Karpas-422 (cell line): Measurements from ENCODE around the gene NUDT8. TPM values are rescaled to one million over a fixed set of nuclear protein-coding genes. Genes with fewer than 3 reads are reported as not detected.
"Not testable (repeated sequence)": the region's sequence is repeated elsewhere in the genome, so short reads cannot be mapped to it uniquely, and the experiment has no call there.

Experiments used
- DNase-seq: peaks from one replicate; pipeline ENCODE4 v3.0.0-alpha.2; 2015
- H2AFZ ChIP-seq: fragments of 200-600 bp; sonication (generic); 2 replicates; pipeline ENCODE4 v1.6.1; 2014; ENCODE audit warnings: antibody characterized with exemption, low read length, mixed read lengths
- H3K27ac ChIP-seq: fragments of 200-600 bp; sonication (generic); 2 replicates; pipeline ENCODE4 v1.5.1; 2014; ENCODE audit warnings: mild to moderate bottlenecking, low read length, moderate library complexity
- H3K27me3 ChIP-seq: fragments of 200-600 bp; sonication (generic); 2 replicates; pipeline ENCODE4 v1.6.1; 2014; ENCODE audit warnings: low read length, mixed read lengths
- H3K36me3 ChIP-seq: fragments of 200-600 bp; sonication (generic); 2 replicates; pipeline ENCODE4 v1.6.1; 2014; ENCODE audit warnings: low read length, mixed read lengths; ENCODE audit not compliant: insufficient read depth
- H3K4me1 ChIP-seq: fragments of 200-600 bp; sonication (generic); 2 replicates; pipeline ENCODE4 v1.6.1; 2014; ENCODE audit warnings: mild to moderate bottlenecking, low read length, mixed read lengths
- H3K4me2 ChIP-seq: fragments of 200-600 bp; sonication (generic); 2 replicates; pipeline ENCODE4 v1.6.1; 2014; ENCODE audit warnings: low read length, low read depth, mild to moderate bottlenecking; ENCODE audit not compliant: poor library complexity, severe bottlenecking
- H3K4me3 ChIP-seq: fragments of 200-600 bp; sonication (generic); 2 replicates; pipeline ENCODE4 v1.5.1; 2014; ENCODE audit warnings: mild to moderate bottlenecking, antibody characterized with exemption, low read length, mixed read lengths
- H3K79me2 ChIP-seq: fragments of 200-600 bp; sonication (generic); 2 replicates; pipeline ENCODE4 v1.6.1; 2014; ENCODE audit warnings: mild to moderate bottlenecking, low read length, mixed read lengths
- H3K9ac ChIP-seq: fragments of 200-600 bp; sonication (generic); 2 replicates; pipeline ENCODE4 v1.6.0; 2014; ENCODE audit warnings: low read length
- H3K9me2 ChIP-seq: fragments of 200-600 bp; sonication (generic), shearing (Covaris generic); replicated peaks from 2 replicates; pipeline ENCODE4 v1.6.0; 2014; ENCODE audit warnings: mild to moderate bottlenecking, low read length, moderate library complexity; ENCODE audit not compliant: insufficient read depth
- H3K9me3 ChIP-seq: fragments of 300-700, 200-600 bp; sonication (generic); 2 replicates; pipeline ENCODE4 v1.6.1; 2014; ENCODE audit warnings: low read length, mixed read lengths
- H4K20me1 ChIP-seq: fragments of 200-600 bp; sonication (generic); 2 replicates; pipeline ENCODE4 v1.6.1; 2014; ENCODE audit warnings: mild to moderate bottlenecking, antibody characterized with exemption, low read length, low read depth; ENCODE audit not compliant: insufficient read depth
- total RNA-seq: library from RNA; depleted of rRNA; stranded (reverse); fragments of >200 nt; shearing (Covaris generic); gene quantifications from 2 replicates; pipeline ENCODE4 v1.2.3, GENCODE V29; 2014; ENCODE audit warnings: low replicate concordance

Gene NUDT8
- total RNA-seq, 1 experiment from 2014 or later = 10.4 TPM

GRCh38 chr11:67663532-67664212 is 33.9 kb upstream of the NUDT8 start:
- H3K4me1 ChIP-seq = peaks cover 40% of the 10 kb centered on the region
- H3K79me2 ChIP-seq = no peaks in the 10 kb centered on the region
- no peaks in the 10 kb centered on the region for H3K9me2 ChIP-seq

GRCh38 chr11:67662835-67663531 is 33.2 kb upstream of the NUDT8 start:
- H3K36me3 ChIP-seq = no peaks in the 10 kb centered on the region
- no peak for DNase-seq
- H4K20me1 ChIP-seq = no peaks in the 10 kb centered on the region

More at GRCh38 chr11:67663532-67664212, 33.9 kb upstream of the NUDT8 start:
- Histone ChIP-seq H3K4me2 (no peak overlapping the region), H3K27me3 (no peaks in the 10 kb centered on the region), H2AFZ (no peak overlapping the region), H3K36me3 (no peaks in the 10 kb centered on the region), H3K9me3 (no peaks in the 10 kb centered on the region), H3K27ac (no peak overlapping the region), H4K20me1 (no peaks in the 10 kb centered on the region), H3K9ac (no peak overlapping the region), H3K4me3 (no peak overlapping the region)
- no peak for DNase-seq

GRCh38 chr11:67662142-67662834 is 32.6 kb upstream of the NUDT8 start:
- no peak overlapping the region for H2AFZ ChIP-seq
- no peak overlapping the region for H3K27ac ChIP-seq
- no peaks in the 10 kb centered on the region for H3K27me3 ChIP-seq
- no peak overlapping the region for H3K4me2 ChIP-seq
- H3K9ac ChIP-seq = no peak overlapping the region
- peaks cover 29% of the 10 kb centered on the region for H3K4me1 ChIP-seq
- H3K9me3 ChIP-seq = no peaks in the 10 kb centered on the region; the same call in 1 of the 2 replicates
- H3K36me3 ChIP-seq = no peaks in the 10 kb centered on the region
- DNase-seq = no peak
- no peak overlapping the region for H3K4me3 ChIP-seq
- H3K79me2 ChIP-seq = no peaks in the 10 kb centered on the region
- no peaks in the 10 kb centered on the region for H3K9me2 ChIP-seq
- H4K20me1 ChIP-seq = no peaks in the 10 kb centered on the region

More at GRCh38 chr11:67662835-67663531, 33.2 kb upstream of the NUDT8 start:
- Histone ChIP-seq H3K9me3 (no peaks in the 10 kb centered on the region), H3K9me2 (no peaks in the 10 kb centered on the region), H3K79me2 (no peaks in the 10 kb centered on the region), H3K4me2 (no peak overlapping the region), H3K27me3 (no peaks in the 10 kb centered on the region), H3K4me3 (no peak overlapping the region), H3K9ac (no peak overlapping the region), H3K27ac (no peak overlapping the region), H2AFZ (no peak overlapping the region), H3K4me1 (peaks cover 35% of the 10 kb centered on the region)

- not testable (repeated sequence) for DNase-seq, H3K27me3 ChIP-seq
Observed at GRCh38 chr11:67660752-67661151, 31.0 kb upstream of the NUDT8 start.

GRCh38 chr11:67659651-67660165 is 30.0 kb upstream of the NUDT8 start:
- H3K4me3 ChIP-seq, H3K79me2 ChIP-seq, H3K27ac ChIP-seq, H3K4me2 ChIP-seq, DNase-seq, H4K20me1 ChIP-seq, H3K9ac ChIP-seq, H2AFZ ChIP-seq, H3K9me2 ChIP-seq, H3K27me3 ChIP-seq, H3K36me3 ChIP-seq: not testable (repeated sequence)
- Histone ChIP-seq H3K4me1 (peaks cover 12% of the 10 kb centered on the region), H3K9me3 (peaks cover 14% of the 10 kb centered on the region)

More at GRCh38 chr11:67660752-67661151, 31.0 kb upstream of the NUDT8 start:
- H3K4me2 ChIP-seq, H3K79me2 ChIP-seq, H3K9me2 ChIP-seq, H3K27ac ChIP-seq, H3K36me3 ChIP-seq, H3K9ac ChIP-seq, H2AFZ ChIP-seq, H4K20me1 ChIP-seq, H3K4me3 ChIP-seq, H3K9me3 ChIP-seq: not testable (repeated sequence)
- H3K4me1 ChIP-seq = peaks cover 13% of the 10 kb centered on the region

- Histone ChIP-seq H3K36me3 (no peaks in the 10 kb centered on the region; the same call in 1 of the 2 replicates), H3K9me3 (peaks cover 14% of the 10 kb centered on the region), H3K27me3 (no peaks in the 10 kb centered on the region), H3K4me2 (no peak overlapping the region), H3K9ac (no peak overlapping the region), H4K20me1 (no peaks in the 10 kb centered on the region), H3K4me3 (no peak overlapping the region), H3K79me2 (no peaks in the 10 kb centered on the region), H2AFZ (no peak overlapping the region), H3K27ac (no peak overlapping the region), H3K4me1 (peaks cover 12% of the 10 kb centered on the region), H3K9me2 (no peaks in the 10 kb centered on the region)
- no peak for DNase-seq
Observed at GRCh38 chr11:67657300-67657699, 27.6 kb upstream of the NUDT8 start.

- H3K4me2 ChIP-seq = no peak overlapping the region
- H3K27ac ChIP-seq = no peak overlapping the region
- peaks cover 13% of the 10 kb centered on the region for H3K4me1 ChIP-seq
- peaks cover 14% of the 10 kb centered on the region for H3K9me3 ChIP-seq
- H3K4me3 ChIP-seq = no peak overlapping the region
- no peaks in the 10 kb centered on the region for H3K9me2 ChIP-seq
- peak; percentile 74 for DNase-seq
- H4K20me1 ChIP-seq = no peaks in the 10 kb centered on the region
- no peak overlapping the region for H2AFZ ChIP-seq
- H3K27me3 ChIP-seq = no peaks in the 10 kb centered on the region
- no peaks in the 10 kb centered on the region; the same call in 1 of the 2 replicates for H3K36me3 ChIP-seq
- no peak overlapping the region for H3K9ac ChIP-seq
- H3K79me2 ChIP-seq = no peaks in the 10 kb centered on the region
Observed at GRCh38 chr11:67656278-67656922, 26.7 kb upstream of the NUDT8 start.
